T1000 (cell line): Measurements from ENCODE around the gene ANK2.
A peak's percentile ranks its signal among the peaks of the same experiment; 100 is the strongest.

ENCODE experiments used
- DNase-seq: peaks from one replicate; lab custom pipeline; 2025; ENCODE audit warnings: mixed read lengths; lab: John Stamatoyannopoulos, UW

Gene ANK2

GRCh38 chr4:113344100-113344499 is 294.6 kb downstream of the ANK2 start:
- no peak for DNase-seq

- no peak for DNase-seq
Measured at GRCh38 chr4:113347245-113347644, 297.8 kb downstream of the ANK2 start.

- DNase-seq = no peak
Measured at GRCh38 chr4:113349430-113349829, 300.0 kb downstream of the ANK2 start.

- DNase-seq = no peak
Measured at GRCh38 chr4:113350576-113350975, 301.1 kb downstream of the ANK2 start.

GRCh38 chr4:113355550-113356371 is 306.3 kb downstream of the ANK2 start:
- peak; percentile 82 for DNase-seq

GRCh38 chr4:113356453-113356852 is 307.0 kb downstream of the ANK2 start:
- no peak for DNase-seq

- no peak for DNase-seq
Measured at GRCh38 chr4:113358784-113359183, 309.3 kb downstream of the ANK2 start.

- no peak for DNase-seq
Measured at GRCh38 chr4:113365377-113365776, 315.9 kb downstream of the ANK2 start.

GRCh38 chr4:113368056-113368455 is 318.6 kb downstream of the ANK2 start:
- DNase-seq = no peak

- no peak for DNase-seq
Measured at GRCh38 chr4:113371111-113371510, 321.7 kb downstream of the ANK2 start.

GRCh38 chr4:113375964-113376666 is 326.7 kb downstream of the ANK2 start:
- DNase-seq = no peak

- no peak for DNase-seq
Measured at GRCh38 chr4:113378836-113379235, 329.4 kb downstream of the ANK2 start.

GRCh38 chr4:113382704-113383103 is 333.3 kb downstream of the ANK2 start:
- DNase-seq = no peak

- no peak for DNase-seq
Measured at GRCh38 chr4:113383111-113383785, 333.8 kb downstream of the ANK2 start.

- no peak for DNase-seq
Measured at GRCh38 chr4:113384600-113384999, 335.1 kb downstream of the ANK2 start.

GRCh38 chr4:113385281-113385899 is 335.9 kb downstream of the ANK2 start:
- DNase-seq = no peak

- DNase-seq = no peak
Measured at GRCh38 chr4:113389160-113389559, 339.7 kb downstream of the ANK2 start.

- no peak for DNase-seq
Measured at GRCh38 chr4:113390850-113391249, 341.4 kb downstream of the ANK2 start.

GRCh38 chr4:113394108-113394729 is 344.8 kb downstream of the ANK2 start:
- no peak for DNase-seq

GRCh38 chr4:113394730-113395530 is 345.5 kb downstream of the ANK2 start:
- DNase-seq = peak; percentile 50

GRCh38 chr4:113397114-113397701 is 347.8 kb downstream of the ANK2 start:
- no peak for DNase-seq
